Ovary (tissue), 3 donors: Measurements from ENCODE around the gene ACTL6A.

ENCODE experiments used
- CTCF ChIP-seq, 3 donors: fragments of 450-650 bp in 2 of 3; fragments of 200-600 bp in 1 of 3; IDR thresholded peaks; one replicate each; pipeline versions ENCODE4 v1.5.1 to v1.8.0; 2016 to 2022; ENCODE audit warnings: antibody characterized with exemption in 3 of 3, mild to moderate bottlenecking in 1 of 3
- POLR2A ChIP-seq: fragments of 450-650 bp; IDR thresholded peaks from one replicate; pipeline ENCODE4 v1.6.1; 2017; ENCODE audit warnings: antibody characterized with exemption, mild to moderate bottlenecking, moderate library complexity
- donor health status: DM: no; HTN: no; CAD: no.

GRCh38 chr3:179546814-179547241 lies 15.9 kb upstream of the ACTL6A start:
- TF ChIP-seq CTCF (IDR thresholded peaks at IDR 0.05) (no peak), POLR2A (no peak)
